ENCODE measurements around the gene CPTP. TPM values are rescaled to one million over a fixed set of nuclear protein-coding genes. Genes with fewer than 3 reads are reported as not detected.
A peak's percentile ranks its signal among the peaks of the same experiment; 100 is the strongest.

CPTP gene
- total RNA-seq, 1 donor from 2014 or later: 44.3 TPM

DNA sequence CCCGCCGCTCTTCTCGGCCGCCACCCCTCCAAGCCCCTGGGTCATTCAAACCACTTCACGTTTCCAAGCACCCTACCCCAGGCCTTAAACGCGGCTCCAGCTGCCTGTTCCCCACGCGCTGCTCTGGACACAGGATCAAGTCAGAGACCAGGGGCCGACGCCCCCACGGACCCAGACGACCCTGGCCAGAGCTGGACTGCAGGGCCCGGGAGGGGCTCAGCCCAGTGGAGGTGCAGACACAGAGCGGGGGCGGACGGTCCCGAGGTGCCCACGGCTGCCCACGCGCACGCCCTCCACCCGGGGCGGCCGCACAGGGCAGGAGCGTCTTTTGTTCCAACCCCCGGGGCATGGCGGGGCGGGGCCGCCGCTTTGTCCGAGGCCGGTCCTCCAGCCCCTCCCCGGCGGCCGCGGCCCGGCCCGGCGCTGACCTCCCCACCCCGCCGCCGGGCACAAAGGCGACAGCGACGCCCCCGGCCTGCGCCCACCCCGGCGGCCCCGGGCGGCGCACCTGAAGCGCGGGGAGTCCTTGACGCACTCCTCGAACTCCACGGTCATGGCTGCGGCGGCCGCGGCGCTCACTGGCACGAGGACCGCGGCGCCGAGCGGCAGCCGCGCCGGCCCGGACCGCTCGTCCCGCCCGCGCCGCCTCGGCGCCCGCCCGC is 17.2 kb upstream of the CPTP start:
- Histone ChIP-seq H3K27me3 (ENCODE audit: control insufficient read depth, insufficient read depth, low read length) (no peaks in the 10 kb centered on the region), H3K4me3 (ENCODE audit: low read depth, low read length) (peak overlapping the region; percentile 50), H3K36me3 (ENCODE audit: control insufficient read depth, insufficient read depth, low read length) (peaks cover 3% of the 10 kb centered on the region)
- TF ChIP-seq CTCF (IDR thresholded peaks at IDR 0.05; ENCODE audit: insufficient read depth, low read length, poor library complexity, severe bottlenecking): no peak
- DNase-seq (ENCODE audit: low read depth): no peak

DNA sequence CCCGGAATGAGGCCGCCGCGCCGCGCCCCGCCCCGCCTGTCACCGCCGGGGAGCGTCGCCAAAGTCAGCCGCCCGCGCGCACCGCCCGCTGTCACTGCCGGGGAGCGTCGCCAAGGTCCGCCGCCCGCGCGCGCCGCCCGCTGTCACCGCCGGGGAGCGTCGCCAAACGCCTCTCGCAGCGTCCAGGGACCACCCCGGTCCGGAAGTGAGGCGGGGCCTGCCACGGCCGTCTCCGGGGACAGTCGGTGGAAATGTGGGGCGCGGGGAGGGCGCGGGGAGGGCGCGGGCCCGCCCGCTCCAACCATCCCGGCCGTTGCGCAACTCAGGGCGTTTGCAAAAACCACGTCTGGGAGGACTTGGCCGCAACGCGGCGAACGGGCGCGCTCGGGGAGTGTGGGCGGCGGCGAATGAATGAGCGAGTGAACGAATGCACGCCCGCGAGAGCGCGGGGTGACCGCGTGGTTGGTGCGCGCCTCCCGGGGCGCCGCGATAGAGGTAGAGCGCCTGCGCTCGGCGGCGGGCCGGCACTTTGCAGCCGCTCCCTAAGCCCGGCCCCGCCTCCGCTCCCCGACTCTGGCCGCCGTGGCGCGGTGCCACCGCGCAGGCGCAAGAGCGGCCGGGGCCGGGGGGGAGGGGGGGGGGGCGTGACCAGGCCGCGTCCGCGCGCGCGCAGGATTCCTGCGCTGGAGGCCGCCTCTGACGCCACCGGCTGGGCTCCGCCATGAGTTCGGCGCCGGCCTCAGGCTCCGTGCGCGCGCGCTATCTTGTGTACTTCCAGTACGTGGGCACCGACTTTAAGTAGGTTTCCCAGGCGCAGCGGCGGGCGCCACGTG is 16.5 kb upstream of the CPTP start, which contains the start of the genes ACAP3 and PUSL1:
TSS of gene ACAP3 (minus strand) at position 8 of the 833 bp plus-strand sequence. CDS start 115 bp downstream, outside the sequence.
TSS of gene PUSL1 (plus strand) at position 675 of the 833 bp plus-strand sequence. CDS start at position 722, 47 bp downstream.
- DNase-seq (ENCODE audit: low read depth): peak; percentile 34
- peak within 1 kb of the TSS; percentile 81 for H3K4me3 ChIP-seq (ENCODE audit: low read depth, low read length)
- H3K36me3 ChIP-seq (ENCODE audit: control insufficient read depth, insufficient read depth, low read length): peaks cover 4% of the 10 kb centered on the region
- H3K27me3 ChIP-seq (ENCODE audit: control insufficient read depth, insufficient read depth, low read length): no peaks in the 10 kb centered on the region
- no peak for TF ChIP-seq CTCF (IDR thresholded peaks at IDR 0.05; ENCODE audit: insufficient read depth, low read length, poor library complexity, severe bottlenecking)

- no peaks in the 10 kb centered on the region for H3K27me3 ChIP-seq (ENCODE audit: control insufficient read depth, insufficient read depth, low read length)
- TF ChIP-seq CTCF (IDR thresholded peaks at IDR 0.05; ENCODE audit: insufficient read depth, low read length, poor library complexity, severe bottlenecking): no peak
- H3K36me3 ChIP-seq (ENCODE audit: control insufficient read depth, insufficient read depth, low read length): peaks cover 4% of the 10 kb centered on the region
- DNase-seq (ENCODE audit: low read depth): no peak
- peak overlapping the region; percentile 81 for H3K4me3 ChIP-seq (ENCODE audit: low read depth, low read length)
Measured at GRCh38 chr1:1308756-1309250, 15.8 kb upstream of the CPTP start.

DNA sequence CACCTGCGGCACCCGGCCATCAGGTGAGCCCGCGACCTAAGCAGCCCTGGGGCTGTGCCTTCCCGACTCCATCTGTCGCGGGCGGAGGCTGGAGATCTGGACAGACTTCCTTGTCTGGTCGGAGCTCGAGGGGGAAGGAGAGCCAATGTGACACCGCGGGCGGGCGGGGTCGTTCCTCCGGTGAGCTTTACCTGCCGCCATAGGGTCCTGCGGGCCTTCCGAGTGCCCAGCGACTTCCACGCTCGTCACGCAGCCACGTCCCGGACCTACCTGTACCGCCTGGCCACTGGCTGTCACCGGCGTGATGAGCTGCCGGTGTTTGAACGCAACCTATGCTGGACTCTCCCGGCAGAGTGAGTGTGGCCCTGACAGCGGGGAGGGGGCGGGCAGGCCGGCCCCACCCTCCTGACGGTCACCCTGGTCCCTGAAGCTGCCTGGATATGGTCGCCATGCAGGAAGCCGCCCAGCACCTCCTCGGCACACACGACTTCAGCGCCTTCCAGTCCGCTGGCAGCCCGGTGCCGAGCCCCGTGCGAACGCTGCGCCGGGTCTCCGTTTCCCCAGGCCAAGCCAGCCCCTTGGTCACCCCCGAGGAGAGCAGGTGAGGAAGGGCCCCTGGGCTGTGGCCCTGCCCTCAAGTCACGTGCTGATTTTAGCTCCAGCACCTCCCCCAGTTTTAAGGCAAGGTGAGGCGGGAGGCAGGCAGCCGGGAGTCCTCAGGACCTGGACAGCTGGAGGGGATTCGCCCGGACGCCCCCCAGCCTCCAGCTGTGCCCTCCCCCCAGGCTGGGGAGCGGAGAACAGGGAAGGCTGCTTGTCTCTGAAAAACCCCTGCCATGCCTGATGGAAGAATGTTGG is 15.1 kb upstream of the CPTP start:
- no peak for TF ChIP-seq CTCF (IDR thresholded peaks at IDR 0.05; ENCODE audit: insufficient read depth, low read length, poor library complexity, severe bottlenecking)
- Histone ChIP-seq H3K27me3 (ENCODE audit: control insufficient read depth, insufficient read depth, low read length) (no peaks in the 10 kb centered on the region), H3K36me3 (ENCODE audit: control insufficient read depth, insufficient read depth, low read length) (peaks cover 4% of the 10 kb centered on the region), H3K4me3 (ENCODE audit: low read depth, low read length) (peak overlapping the region; percentile 81)
- no peak for DNase-seq (ENCODE audit: low read depth)

- peak; percentile 5 for TF ChIP-seq CTCF (IDR thresholded peaks at IDR 0.05; ENCODE audit: insufficient read depth, low read length, poor library complexity, severe bottlenecking)
- H3K27me3 ChIP-seq (ENCODE audit: control insufficient read depth, insufficient read depth, low read length): no peaks in the 10 kb centered on the region
- H3K36me3 ChIP-seq (ENCODE audit: control insufficient read depth, insufficient read depth, low read length): peaks cover 4% of the 10 kb centered on the region
- H3K4me3 ChIP-seq (ENCODE audit: low read depth, low read length): no peak overlapping the region
- DNase-seq (ENCODE audit: low read depth): no peak
Measured at GRCh38 chr1:1310109-1310385, 14.6 kb upstream of the CPTP start.
